Measurements from ENCODE around the gene ARHGAP40.
"Not testable (repeated sequence)": the region's sequence is repeated elsewhere in the genome, so short reads cannot be mapped to it uniquely, and the experiment has no call there.

ARHGAP40 gene

GRCh38 chr20:38589967-38590675 is 11.5 kb upstream of the ARHGAP40 start:
- Histone ChIP-seq H3K4me1 (ENCODE audit: control insufficient read depth in 1 of 2, insufficient read depth in 2 of 2, low read length in 2 of 2) (no peaks in the 10 kb centered on the region), H3K9me3 (ENCODE audit: control insufficient read depth in 1 of 2, low read length in 2 of 2) (no peaks in the 10 kb centered on the region), H3K27me3 (ENCODE audit: low read depth, low read length) (peaks cover 5% of the 10 kb centered on the region), H3K36me3 (ENCODE audit: control insufficient read depth in 1 of 2, insufficient read depth in 2 of 2, low read length in 2 of 2) (no peaks in the 10 kb centered on the region), H3K4me3 (ENCODE audit: low read depth in 1 of 2, low read length in 2 of 2) (no peak overlapping the region), H3K27ac (ENCODE audit: low read length) (no peak overlapping the region)

GRCh38 chr20:38590676-38591473 is 10.7 kb upstream of the ARHGAP40 start:
- H3K4me1 ChIP-seq (ENCODE audit: control insufficient read depth in 1 of 2, insufficient read depth in 2 of 2, low read length in 2 of 2), result no peaks in the 10 kb centered on the region
- H3K36me3 ChIP-seq (ENCODE audit: control insufficient read depth in 1 of 2, insufficient read depth in 2 of 2, low read length in 2 of 2), result no peaks in the 10 kb centered on the region
- peaks cover 5% of the 10 kb centered on the region for H3K27me3 ChIP-seq (ENCODE audit: low read depth, low read length)

GRCh38 chr20:38591474-38592410 is 9.9 kb upstream of the ARHGAP40 start:
- no peak overlapping the region for H3K27ac ChIP-seq (ENCODE audit: low read length)
- peaks cover 5% of the 10 kb centered on the region for H3K27me3 ChIP-seq (ENCODE audit: low read depth, low read length)
- no peak overlapping the region for H3K4me3 ChIP-seq (ENCODE audit: low read depth in 1 of 2, low read length in 2 of 2)
- H3K36me3 ChIP-seq (ENCODE audit: control insufficient read depth in 1 of 2, insufficient read depth in 2 of 2, low read length in 2 of 2), result no peaks in the 10 kb centered on the region
- H3K9me3 ChIP-seq (ENCODE audit: control insufficient read depth in 1 of 2, low read length in 2 of 2), result no peaks in the 10 kb centered on the region
- H3K4me1 ChIP-seq (ENCODE audit: control insufficient read depth in 1 of 2, insufficient read depth in 2 of 2, low read length in 2 of 2), result no peaks in the 10 kb centered on the region

More at GRCh38 chr20:38590676-38591473, 10.7 kb upstream of the ARHGAP40 start:
- Histone ChIP-seq H3K9me3 (ENCODE audit: control insufficient read depth in 1 of 2, low read length in 2 of 2) (no peaks in the 10 kb centered on the region), H3K4me3 (ENCODE audit: low read depth in 1 of 2, low read length in 2 of 2) (no peak overlapping the region), H3K27ac (ENCODE audit: low read length) (no peak overlapping the region)

GRCh38 chr20:38592411-38592790 is 9.2 kb upstream of the ARHGAP40 start:
- not testable (repeated sequence) for H3K27ac ChIP-seq (ENCODE audit: low read length); H3K27me3 ChIP-seq (ENCODE audit: low read depth, low read length); H3K9me3 ChIP-seq (ENCODE audit: control insufficient read depth in 1 of 2, low read length in 2 of 2); H3K4me3 ChIP-seq (ENCODE audit: low read depth in 1 of 2, low read length in 2 of 2); H3K4me1 ChIP-seq (ENCODE audit: control insufficient read depth in 1 of 2, insufficient read depth in 2 of 2, low read length in 2 of 2); H3K36me3 ChIP-seq (ENCODE audit: control insufficient read depth in 1 of 2, insufficient read depth in 2 of 2, low read length in 2 of 2)

- H3K9me3 ChIP-seq (ENCODE audit: control insufficient read depth in 1 of 2, low read length in 2 of 2); H3K36me3 ChIP-seq (ENCODE audit: control insufficient read depth in 1 of 2, insufficient read depth in 2 of 2, low read length in 2 of 2); H3K4me3 ChIP-seq (ENCODE audit: low read depth in 1 of 2, low read length in 2 of 2); H3K27me3 ChIP-seq (ENCODE audit: low read depth, low read length); H3K27ac ChIP-seq (ENCODE audit: low read length); H3K4me1 ChIP-seq (ENCODE audit: control insufficient read depth in 1 of 2, insufficient read depth in 2 of 2, low read length in 2 of 2): not testable (repeated sequence)
Observed at GRCh38 chr20:38594281-38594680, 7.3 kb upstream of the ARHGAP40 start.

- H3K4me1 ChIP-seq (ENCODE audit: control insufficient read depth in 1 of 2, insufficient read depth in 2 of 2, low read length in 2 of 2); H3K36me3 ChIP-seq (ENCODE audit: control insufficient read depth in 1 of 2, insufficient read depth in 2 of 2, low read length in 2 of 2); H3K27ac ChIP-seq (ENCODE audit: low read length); H3K9me3 ChIP-seq (ENCODE audit: control insufficient read depth in 1 of 2, low read length in 2 of 2); H3K4me3 ChIP-seq (ENCODE audit: low read depth in 1 of 2, low read length in 2 of 2): not testable (repeated sequence)
- H3K27me3 ChIP-seq (ENCODE audit: low read depth, low read length), result peaks cover 10% of the 10 kb centered on the region
Observed at GRCh38 chr20:38595886-38596285, 5.7 kb upstream of the ARHGAP40 start.

- H3K36me3 ChIP-seq (ENCODE audit: control insufficient read depth in 1 of 2, insufficient read depth in 2 of 2, low read length in 2 of 2), result no peaks in the 10 kb centered on the region
- H3K9me3 ChIP-seq (ENCODE audit: control insufficient read depth in 1 of 2, low read length in 2 of 2), result no peaks in the 10 kb centered on the region
- H3K4me1 ChIP-seq (ENCODE audit: control insufficient read depth in 1 of 2, insufficient read depth in 2 of 2, low read length in 2 of 2), result peaks cover 0 to 6% of the 10 kb centered on the region in 2 donors
- no peak overlapping the region for H3K4me3 ChIP-seq (ENCODE audit: low read depth in 1 of 2, low read length in 2 of 2)
- peaks cover 23% of the 10 kb centered on the region for H3K27me3 ChIP-seq (ENCODE audit: low read depth, low read length)
- H3K27ac ChIP-seq (ENCODE audit: low read length), result no peak overlapping the region
Observed at GRCh38 chr20:38599410-38599882, 2.2 kb upstream of the ARHGAP40 start.

- Histone ChIP-seq H3K36me3 (ENCODE audit: control insufficient read depth in 1 of 2, insufficient read depth in 2 of 2, low read length in 2 of 2) (no peaks in the 10 kb centered on the region), H3K9me3 (ENCODE audit: control insufficient read depth in 1 of 2, low read length in 2 of 2) (no peaks in the 10 kb centered on the region), H3K4me3 (ENCODE audit: low read depth in 1 of 2, low read length in 2 of 2) (no peak overlapping the region), H3K27ac (ENCODE audit: low read length) (no peak overlapping the region), H3K4me1 (ENCODE audit: control insufficient read depth in 1 of 2, insufficient read depth in 2 of 2, low read length in 2 of 2) (peaks cover 0 to 6% of the 10 kb centered on the region in 2 donors), H3K27me3 (ENCODE audit: low read depth, low read length) (peaks cover 23% of the 10 kb centered on the region)
Observed at GRCh38 chr20:38600057-38600456, 1.6 kb upstream of the ARHGAP40 start.

- H3K27me3 ChIP-seq (ENCODE audit: low read depth, low read length), result peaks cover 23% of the 10 kb centered on the region
- no peaks in the 10 kb centered on the region for H3K9me3 ChIP-seq (ENCODE audit: control insufficient read depth in 1 of 2, low read length in 2 of 2)
- H3K4me3 ChIP-seq (ENCODE audit: low read depth in 1 of 2, low read length in 2 of 2), result no peak overlapping the region
- no peak overlapping the region for H3K27ac ChIP-seq (ENCODE audit: low read length)
- H3K4me1 ChIP-seq (ENCODE audit: control insufficient read depth in 1 of 2, insufficient read depth in 2 of 2, low read length in 2 of 2), result peaks cover 0 to 6% of the 10 kb centered on the region in 2 donors
- no peaks in the 10 kb centered on the region for H3K36me3 ChIP-seq (ENCODE audit: control insufficient read depth in 1 of 2, insufficient read depth in 2 of 2, low read length in 2 of 2)
Observed at GRCh38 chr20:38602185-38602581, 574 bp downstream of the ARHGAP40 start.

- no peak overlapping the region for H3K4me3 ChIP-seq (ENCODE audit: low read depth in 1 of 2, low read length in 2 of 2)
Observed at GRCh38 chr20:38603286-38603685, 1.7 kb downstream of the ARHGAP40 start.

GRCh38 chr20:38604873-38605303 is 3.3 kb downstream of the ARHGAP40 start:
- Histone ChIP-seq H3K27ac (ENCODE audit: low read length) (no peak overlapping the region), H3K36me3 (ENCODE audit: control insufficient read depth in 1 of 2, insufficient read depth in 2 of 2, low read length in 2 of 2) (no peaks in the 10 kb centered on the region), H3K9me3 (ENCODE audit: control insufficient read depth in 1 of 2, low read length in 2 of 2) (no peaks in the 10 kb centered on the region), H3K4me1 (ENCODE audit: control insufficient read depth in 1 of 2, insufficient read depth in 2 of 2, low read length in 2 of 2) (peaks cover 0 to 6% of the 10 kb centered on the region in 2 donors), H3K4me3 (ENCODE audit: low read depth in 1 of 2, low read length in 2 of 2) (no peak overlapping the region), H3K27me3 (ENCODE audit: low read depth, low read length) (peaks cover 19% of the 10 kb centered on the region)

More at GRCh38 chr20:38603286-38603685, 1.7 kb downstream of the ARHGAP40 start:
- no peak overlapping the region for H3K27ac ChIP-seq (ENCODE audit: low read length)
- H3K4me1 ChIP-seq (ENCODE audit: control insufficient read depth in 1 of 2, insufficient read depth in 2 of 2, low read length in 2 of 2), result peaks cover 0 to 6% of the 10 kb centered on the region in 2 donors
- peaks cover 23% of the 10 kb centered on the region for H3K27me3 ChIP-seq (ENCODE audit: low read depth, low read length)
- no peaks in the 10 kb centered on the region for H3K9me3 ChIP-seq (ENCODE audit: control insufficient read depth in 1 of 2, low read length in 2 of 2)
- no peaks in the 10 kb centered on the region for H3K36me3 ChIP-seq (ENCODE audit: control insufficient read depth in 1 of 2, insufficient read depth in 2 of 2, low read length in 2 of 2)
